GM19372 (cell line): ENCODE measurements around the gene HOXB6.

Experiments
- ATAC-seq: cut with Tn5 transposase; IDR thresholded peaks from one replicate; pipeline ENCODE4 v1.9.1; 2021; ENCODE audit warnings: mild to moderate bottlenecking, low read depth, moderate library complexity; ENCODE audit not compliant: unreplicated experiment

HOXB6 gene

GRCh38 chr17:48558057-48558830, 46.5 kb downstream of the HOXB6 start:
- no peak for ATAC-seq

- no peak for ATAC-seq
These were observed 48.0 kb downstream of the HOXB6 start for GRCh38 chr17:48556576-48557401.

DNA sequence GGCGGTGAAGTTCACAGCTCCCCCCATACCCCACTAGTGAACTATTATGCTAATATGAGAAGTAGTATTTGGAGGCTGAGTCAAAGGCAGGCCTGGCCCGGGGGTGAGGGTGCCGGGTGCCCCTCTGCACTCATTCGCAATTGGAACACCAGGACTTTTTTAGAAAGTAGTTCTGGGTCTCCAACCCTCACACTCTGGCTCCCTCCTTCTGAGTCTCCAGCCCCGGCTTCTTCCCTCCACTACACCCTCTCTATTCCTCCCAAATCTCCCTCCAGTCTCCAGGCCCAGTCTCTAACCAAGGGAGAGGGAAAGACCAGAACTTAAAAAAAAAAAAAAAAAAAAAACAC, 48.6 kb downstream of the HOXB6 start:
- no peak for ATAC-seq

DNA sequence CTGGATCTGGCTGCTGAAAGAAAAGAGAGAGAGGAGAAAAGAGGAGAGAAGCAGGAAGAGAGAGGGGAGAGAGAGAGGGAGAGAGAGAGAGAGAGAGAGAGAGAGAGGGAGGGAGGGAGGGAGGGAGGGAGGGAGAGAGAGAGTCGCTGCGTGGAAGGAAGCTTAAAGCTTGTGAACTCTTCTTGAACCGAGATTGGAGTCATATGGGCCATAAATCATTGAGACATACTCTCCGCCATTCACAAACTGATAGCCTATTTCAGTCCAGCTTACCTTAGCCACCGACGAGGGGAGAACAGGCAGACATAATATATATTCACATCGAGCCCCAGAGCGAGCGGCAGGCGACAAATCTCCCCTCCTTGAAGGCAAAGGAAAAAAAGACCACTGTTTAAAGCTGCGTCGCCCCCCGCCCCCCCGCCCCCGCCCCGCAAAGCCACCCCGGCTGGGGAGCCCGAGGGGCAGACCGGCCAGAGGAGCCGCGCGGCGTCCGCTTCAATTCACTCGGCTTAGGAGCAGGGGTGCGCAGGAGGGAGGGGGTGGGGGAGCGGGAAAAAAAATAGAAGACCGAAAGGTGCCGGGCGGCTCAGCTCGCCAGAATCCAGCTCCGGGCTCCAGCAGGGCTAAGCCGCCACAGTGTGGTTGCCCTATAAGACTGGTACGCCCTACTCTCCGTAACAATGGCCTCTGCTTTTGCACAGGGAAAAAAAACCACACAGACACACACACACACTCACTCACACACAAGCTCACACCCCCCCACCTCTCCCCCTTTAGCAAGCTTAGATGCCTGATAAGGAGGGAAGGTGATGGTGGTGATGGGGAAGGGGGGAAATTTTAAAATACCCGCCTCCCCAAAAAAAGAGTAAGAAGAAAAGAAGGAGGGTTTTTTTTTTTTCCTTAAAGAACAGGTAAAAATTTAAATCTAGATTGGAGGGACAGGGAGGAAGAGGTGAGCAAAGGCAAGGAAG, 49.2 kb downstream of the HOXB6 start:
- ATAC-seq: no peak

- ATAC-seq: no peak
These were observed 50.2 kb downstream of the HOXB6 start for GRCh38 chr17:48554412-48555257.

DNA sequence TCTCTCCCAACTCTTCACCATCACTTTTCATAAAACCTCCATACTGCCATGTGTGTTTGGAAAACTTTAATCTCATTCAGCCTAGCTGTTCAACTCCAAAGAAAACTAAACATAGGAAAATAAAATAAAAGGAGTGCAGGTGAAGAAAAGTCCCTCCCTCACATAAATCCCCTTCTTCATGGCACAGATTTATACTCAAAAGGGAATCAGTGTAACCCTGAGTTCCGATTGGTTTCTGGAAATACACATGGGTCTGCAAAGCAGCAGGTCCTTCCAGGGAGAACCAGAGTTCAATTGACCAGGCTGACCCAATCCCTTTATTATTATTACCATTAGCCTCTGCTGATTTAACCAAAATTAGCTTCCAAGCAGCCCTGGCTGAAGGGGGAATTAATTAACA, 51.0 kb downstream of the HOXB6 start:
- ATAC-seq: no peak

DNA sequence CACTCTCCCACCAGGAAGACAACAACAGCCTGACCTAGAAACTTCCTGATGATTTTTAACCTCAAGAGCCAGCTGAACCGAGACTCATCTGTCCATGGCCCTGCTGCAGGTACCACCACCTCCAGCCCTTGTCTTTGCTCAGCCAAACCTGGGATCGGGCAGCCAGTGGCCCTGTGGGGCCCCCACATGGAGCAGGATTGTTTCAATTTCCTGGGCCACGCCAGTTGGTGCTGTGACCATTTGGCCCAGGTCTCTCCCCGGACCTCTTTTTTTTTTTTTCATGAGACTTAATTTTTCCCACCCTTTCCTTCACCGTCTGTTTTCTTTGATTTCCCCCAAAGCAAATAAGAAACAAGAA, 51.6 kb downstream of the HOXB6 start:
- ATAC-seq: no peak

DNA sequence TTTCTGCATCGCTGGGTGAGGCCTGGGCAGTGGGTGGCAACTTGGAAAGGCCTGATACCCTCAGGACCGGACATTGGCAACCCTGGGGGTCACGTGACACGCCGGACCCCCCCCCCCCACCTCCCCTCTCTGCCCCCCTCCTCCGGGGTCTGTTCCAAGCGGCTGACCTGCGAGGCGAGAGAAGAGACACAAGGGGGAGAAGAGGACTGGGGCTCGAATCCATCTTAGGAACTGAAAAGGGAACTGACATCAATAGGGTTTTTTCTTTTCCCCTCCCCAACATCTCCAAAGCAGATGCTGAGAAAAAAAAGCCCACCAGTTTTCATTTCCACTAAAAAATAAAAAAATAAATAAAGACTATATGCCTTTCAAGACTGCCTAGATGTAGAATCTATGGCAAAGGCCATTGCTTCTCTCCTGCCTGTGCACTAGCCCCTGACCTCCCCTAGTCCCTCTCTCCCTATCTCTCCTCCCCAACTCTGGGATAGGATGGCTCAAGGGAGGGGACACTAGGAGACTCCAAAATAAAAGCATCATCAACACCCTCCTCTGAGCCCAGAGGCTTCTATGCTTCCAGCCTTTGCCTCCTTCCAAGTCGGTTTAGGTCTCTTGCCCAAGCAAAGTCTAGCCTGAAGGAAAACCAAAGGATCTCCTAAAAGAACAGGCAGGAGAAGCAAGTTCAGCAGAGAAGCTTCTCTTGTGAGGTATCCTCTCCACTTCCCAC, 52.2 kb downstream of the HOXB6 start:
- no peak for ATAC-seq

DNA sequence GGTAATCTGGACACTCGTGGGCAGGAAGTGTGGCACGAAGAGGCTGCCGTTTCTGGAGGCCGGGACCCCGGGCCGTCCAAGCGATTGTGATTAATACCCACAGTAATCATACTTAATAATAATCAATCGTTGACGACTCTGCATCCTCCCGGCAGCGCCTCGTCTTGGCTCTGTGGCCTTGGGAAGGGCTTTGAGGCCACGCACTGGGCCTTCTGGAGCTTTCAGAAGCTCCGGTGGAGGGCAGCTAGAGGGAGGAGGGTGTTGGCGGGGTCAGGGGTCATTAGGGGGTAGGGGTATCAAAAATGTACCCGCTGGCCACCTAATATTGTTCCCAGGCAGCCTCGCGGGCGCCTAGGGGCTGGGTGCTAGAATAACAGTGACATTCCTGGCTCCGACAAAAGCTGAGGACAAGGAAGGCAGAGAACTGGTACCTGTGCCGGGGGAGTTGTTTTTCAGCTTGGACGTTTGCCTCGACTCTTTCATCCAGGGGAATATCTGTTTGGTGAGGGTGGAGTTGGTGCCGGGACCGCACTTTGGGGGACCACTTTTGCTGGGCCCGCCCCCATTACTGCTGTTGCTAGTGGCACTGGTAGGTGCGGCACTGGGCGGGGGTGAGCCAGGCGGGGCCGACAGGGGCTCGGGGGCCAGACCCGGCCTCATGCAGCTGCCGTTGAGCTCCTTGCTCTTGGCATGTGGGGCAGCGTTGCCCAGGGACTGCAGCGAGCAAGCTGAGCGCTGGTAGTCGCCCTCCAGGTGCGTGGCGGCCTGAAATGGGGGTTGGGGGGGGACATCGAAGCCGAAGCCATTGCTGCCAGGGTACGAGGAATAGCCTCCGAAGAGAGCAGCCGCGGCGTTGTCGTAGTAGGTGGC, 53.0 kb downstream of the HOXB6 start:
- ATAC-seq: no peak

- no peak for ATAC-seq
These were observed 53.6 kb downstream of the HOXB6 start for GRCh38 chr17:48551214-48551555.

GRCh38 chr17:48550502-48551213, 54.1 kb downstream of the HOXB6 start:
- ATAC-seq: no peak

- no peak for ATAC-seq
These were observed 54.8 kb downstream of the HOXB6 start for GRCh38 chr17:48549914-48550501.

- ATAC-seq: no peak
These were observed 55.5 kb downstream of the HOXB6 start for GRCh38 chr17:48549281-48549630.

- ATAC-seq: no peak
These were observed 56.1 kb downstream of the HOXB6 start for GRCh38 chr17:48548523-48549280.

- no peak for ATAC-seq
These were observed 56.8 kb downstream of the HOXB6 start for GRCh38 chr17:48547808-48548522.
